AG09309 (cell line): ENCODE measurements around the gene SVIL.
"Not testable (repeated sequence)": the region's sequence is repeated elsewhere in the genome, so short reads cannot be mapped to it uniquely, and the experiment has no call there.

Experiments
- DNase-seq: peaks from one replicate; pipeline ENCODE4 v3.0.0-alpha.2; 2010; ENCODE audit warnings: low read depth
- H3K4me3 ChIP-seq: 2 replicates; pipeline ENCODE4 v1.5.1; 2011; ENCODE audit warnings: mild to moderate bottlenecking, low read depth, low read length, moderate library complexity; ENCODE audit not compliant: control insufficient read depth
- CTCF ChIP-seq: IDR thresholded peaks from 2 replicates; pipeline ENCODE4 v1.5.1; 2011; ENCODE audit warnings: mild to moderate bottlenecking, low read depth, low read length, inconsistent platforms; ENCODE audit not compliant: insufficient read depth, control insufficient read depth; ENCODE audit errors: missing control alignments

The SVIL gene

GRCh38 chr10:29576681-29577080 lies 58.1 kb downstream of the SVIL start:
- TF ChIP-seq CTCF: no peak
- no peak overlapping the region for H3K4me3 ChIP-seq
- no peak for DNase-seq

DNA sequence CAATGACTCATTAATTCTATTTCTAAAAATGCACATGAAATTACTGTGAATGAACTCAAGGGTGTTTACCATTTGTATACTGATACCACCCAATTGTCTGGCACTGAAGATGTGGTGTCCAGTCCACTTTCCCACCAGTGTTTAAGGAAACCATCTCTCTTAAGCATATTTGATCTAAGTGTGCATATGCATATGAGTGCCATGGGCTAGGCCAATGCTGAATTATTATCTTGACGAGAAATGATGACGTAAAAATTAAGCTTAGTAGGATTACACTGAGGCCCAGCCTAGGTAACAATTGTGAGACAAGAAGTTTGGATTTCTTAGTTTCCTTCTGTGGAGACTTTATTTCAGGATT lies 59.7 kb downstream of the SVIL start:
- no peak for TF ChIP-seq CTCF
- H3K4me3 ChIP-seq: no peak overlapping the region
- no peak for DNase-seq

- H3K4me3 ChIP-seq, DNase-seq: not testable (repeated sequence)
These were observed 60.3 kb downstream of the SVIL start for GRCh38 chr10:29574212-29575097.

DNA sequence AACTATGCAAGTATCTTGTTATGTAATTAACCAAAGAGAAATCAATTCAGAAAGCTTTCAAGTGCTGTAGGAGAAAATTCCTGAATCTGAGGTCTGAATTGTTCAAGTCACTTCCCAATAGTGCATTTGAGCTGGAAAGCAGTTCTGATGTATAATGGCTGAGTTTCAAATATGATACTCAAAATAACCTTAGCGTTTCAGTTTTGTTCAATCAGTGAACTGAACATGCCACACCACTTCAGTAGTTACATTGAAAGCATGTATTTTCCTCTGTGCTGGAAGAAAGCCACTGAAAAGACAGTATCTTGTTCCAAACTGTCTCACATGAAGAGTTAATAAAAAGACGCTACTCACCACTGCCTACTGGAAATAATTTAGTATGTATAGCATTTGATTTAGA lies 64.5 kb downstream of the SVIL start:
- not testable (repeated sequence) for DNase-seq, H3K4me3 ChIP-seq

DNA sequence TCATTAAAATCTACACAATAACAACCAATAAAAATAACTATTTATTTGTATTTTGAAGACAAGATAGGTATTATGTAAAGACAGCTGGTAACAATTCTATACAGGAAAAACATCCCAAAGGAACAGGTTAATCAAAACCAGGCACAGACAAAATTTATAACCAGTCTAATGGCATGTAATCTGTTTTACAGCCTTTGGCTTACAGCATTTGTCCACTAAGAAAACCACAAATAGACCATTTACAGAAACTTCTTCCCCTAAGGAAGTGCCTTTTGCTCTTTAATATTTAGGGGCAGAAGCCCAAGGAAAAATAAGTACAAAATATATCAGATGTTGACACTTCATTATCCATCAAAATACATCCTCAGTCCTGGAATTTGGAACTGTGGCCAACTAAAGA lies 65.0 kb downstream of the SVIL start:
- H3K4me3 ChIP-seq: no peak overlapping the region
- peak; percentile 34 for DNase-seq
- no peak for TF ChIP-seq CTCF

- no peak for TF ChIP-seq CTCF
- DNase-seq: no peak
- no peak overlapping the region for H3K4me3 ChIP-seq
These were observed 67.8 kb downstream of the SVIL start for GRCh38 chr10:29567003-29567402.

GRCh38 chr10:29566209-29566608 lies 68.6 kb downstream of the SVIL start:
- DNase-seq, H3K4me3 ChIP-seq: not testable (repeated sequence)

DNA sequence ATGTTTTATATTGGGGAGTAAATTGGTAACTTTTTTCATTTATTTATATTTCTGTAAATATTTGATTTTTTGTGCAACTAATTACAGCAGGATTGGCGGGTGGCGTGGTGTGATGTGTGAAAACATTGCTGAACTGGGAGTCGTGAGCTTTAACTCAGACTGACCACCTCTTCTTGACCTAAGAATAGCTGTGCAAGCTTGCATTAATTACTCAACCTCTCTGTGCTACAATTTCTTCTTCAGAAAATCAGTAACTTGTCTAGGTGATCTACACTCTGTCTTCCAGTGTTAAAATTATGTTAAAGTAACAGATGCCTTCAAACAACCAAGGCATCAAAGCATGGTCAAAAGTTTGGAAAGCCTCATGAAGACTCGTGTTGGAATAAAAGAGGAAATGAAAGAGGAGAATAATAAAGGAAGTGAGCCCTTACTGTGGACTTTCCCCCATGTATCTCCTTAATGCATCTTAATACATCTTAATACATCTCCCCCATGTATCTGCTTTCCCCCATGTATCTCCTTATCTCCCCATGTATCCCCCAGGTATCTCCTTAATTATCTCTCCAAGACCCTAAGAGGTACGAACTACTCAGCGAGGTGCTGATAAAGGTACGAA lies 71.2 kb downstream of the SVIL start:
- H3K4me3 ChIP-seq: no peak overlapping the region
- no peak for DNase-seq
- TF ChIP-seq CTCF: no peak

DNA sequence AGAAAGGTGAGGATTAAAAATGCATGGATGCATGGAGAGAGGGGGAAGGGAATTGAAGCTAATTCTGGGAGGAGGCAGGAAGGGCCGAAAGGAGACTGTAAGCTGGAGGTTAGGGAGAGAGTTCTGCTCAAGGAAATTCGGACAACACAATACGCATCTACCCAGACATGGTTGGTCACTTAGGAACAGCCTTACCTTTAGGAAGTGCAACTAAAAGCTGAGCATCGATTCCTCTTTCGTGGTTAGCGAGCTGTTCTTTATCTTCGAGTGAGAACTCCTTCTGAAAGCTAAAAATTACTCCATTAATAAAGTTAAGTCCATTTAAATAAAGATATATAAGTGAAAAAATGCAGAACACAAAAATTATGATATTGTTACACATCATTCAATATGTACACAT lies 71.8 kb downstream of the SVIL start:
- DNase-seq: not testable (repeated sequence)

More for the DNA sequence above, 71.8 kb downstream of the SVIL start:
- not testable (repeated sequence) for H3K4me3 ChIP-seq
